T-helper 2 cell treated with Interferon-gamma antibody and Interleukin-4, amounts not matched to agents 5 μg/mL and 100 μg/mL, for 36 hours (primary cell): ENCODE data around the gene RBP4.
A peak's percentile ranks its signal among the peaks of the same experiment; 100 is the strongest.

Experiments used
- DNase-seq: peaks from one replicate; pipeline ENCODE4 v3.0.0; 2021; ENCODE audit warnings: low spot score
- H3K27ac Mint-ChIP-seq: one replicate; pipeline ENCODE4 v1.8.0; 2021; ENCODE audit warnings: mild to moderate bottlenecking, mixed read lengths
- H3K27me3 Mint-ChIP-seq: one replicate; pipeline ENCODE4 v1.8.0; 2021; ENCODE audit warnings: low read depth, mixed read lengths
- H3K36me3 Mint-ChIP-seq: one replicate; pipeline ENCODE4 v1.8.0; 2021; ENCODE audit warnings: low read depth, mixed read lengths
- H3K4me1 Mint-ChIP-seq: one replicate; pipeline ENCODE4 v1.8.0; 2021; ENCODE audit warnings: low read depth, mixed read lengths
- H3K4me3 Mint-ChIP-seq: one replicate; pipeline ENCODE4 v1.8.0; 2022; ENCODE audit warnings: mild to moderate bottlenecking, moderate library complexity, mixed read lengths
- H3K9me3 Mint-ChIP-seq: one replicate; pipeline ENCODE4 v1.8.0; 2021; ENCODE audit warnings: mixed read lengths

Gene RBP4

GRCh38 chr10:93589648-93590562, 11.1 kb downstream of the RBP4 start:
- Mint-ChIP-seq H3K4me1 (no peaks in the 10 kb centered on the region), H3K4me3 (no peak overlapping the region), H3K27ac (no peak overlapping the region), H3K36me3 (no peaks in the 10 kb centered on the region), H3K27me3 (peaks cover 4% of the 10 kb centered on the region), H3K9me3 (no peaks in the 10 kb centered on the region)
- no peak for DNase-seq

- no peak overlapping the region for H3K27ac Mint-ChIP-seq
- H3K9me3 Mint-ChIP-seq, result peaks cover 5% of the 10 kb centered on the region
- H3K4me1 Mint-ChIP-seq, result no peaks in the 10 kb centered on the region
- peaks cover 6% of the 10 kb centered on the region for H3K27me3 Mint-ChIP-seq
- no peaks in the 10 kb centered on the region for H3K36me3 Mint-ChIP-seq
- no peak overlapping the region for H3K4me3 Mint-ChIP-seq
- no peak for DNase-seq
Measured at GRCh38 chr10:93584445-93584844, 16.6 kb downstream of the RBP4 start.

GRCh38 chr10:93580828-93581227, 20.2 kb downstream of the RBP4 start:
- no peak overlapping the region for H3K4me3 Mint-ChIP-seq
- H3K9me3 Mint-ChIP-seq, result peaks cover 5% of the 10 kb centered on the region
- H3K4me1 Mint-ChIP-seq, result no peaks in the 10 kb centered on the region
- no peaks in the 10 kb centered on the region for H3K36me3 Mint-ChIP-seq
- DNase-seq, result no peak
- H3K27ac Mint-ChIP-seq, result no peak overlapping the region
- H3K27me3 Mint-ChIP-seq, result peaks cover 4% of the 10 kb centered on the region

- Mint-ChIP-seq H3K27ac (no peak overlapping the region), H3K36me3 (no peaks in the 10 kb centered on the region), H3K4me1 (no peaks in the 10 kb centered on the region), H3K27me3 (peaks cover 9% of the 10 kb centered on the region), H3K4me3 (no peak overlapping the region), H3K9me3 (peaks cover 5% of the 10 kb centered on the region)
- no peak for DNase-seq
Measured at GRCh38 chr10:93579985-93580711, 20.9 kb downstream of the RBP4 start.

- DNase-seq, result no peak
- Mint-ChIP-seq H3K4me3 (no peak overlapping the region), H3K36me3 (no peaks in the 10 kb centered on the region), H3K4me1 (no peaks in the 10 kb centered on the region), H3K9me3 (peaks cover 5% of the 10 kb centered on the region), H3K27ac (no peak overlapping the region), H3K27me3 (peaks cover 16% of the 10 kb centered on the region)
Measured at GRCh38 chr10:93579089-93579488, 21.9 kb downstream of the RBP4 start.

GRCh38 chr10:93577565-93577964, 23.5 kb downstream of the RBP4 start:
- Mint-ChIP-seq H3K9me3 (peaks cover 5% of the 10 kb centered on the region), H3K4me3 (no peak overlapping the region), H3K4me1 (peaks cover 5% of the 10 kb centered on the region), H3K36me3 (no peaks in the 10 kb centered on the region), H3K27ac (no peak overlapping the region), H3K27me3 (peaks cover 28% of the 10 kb centered on the region)
- no peak for DNase-seq

GRCh38 chr10:93576888-93577287, 24.1 kb downstream of the RBP4 start:
- H3K27me3 Mint-ChIP-seq, result peaks cover 35% of the 10 kb centered on the region
- no peak for DNase-seq
- H3K27ac Mint-ChIP-seq, result no peak overlapping the region
- peaks cover 5% of the 10 kb centered on the region for H3K4me1 Mint-ChIP-seq
- no peak overlapping the region for H3K4me3 Mint-ChIP-seq
- peaks cover 5% of the 10 kb centered on the region for H3K9me3 Mint-ChIP-seq
- no peaks in the 10 kb centered on the region for H3K36me3 Mint-ChIP-seq

GRCh38 chr10:93573924-93574323, 27.1 kb downstream of the RBP4 start:
- Mint-ChIP-seq H3K4me1 (peaks cover 5% of the 10 kb centered on the region), H3K27ac (no peak overlapping the region), H3K27me3 (peaks cover 57% of the 10 kb centered on the region), H3K4me3 (no peak overlapping the region), H3K9me3 (no peaks in the 10 kb centered on the region), H3K36me3 (no peaks in the 10 kb centered on the region)
- no peak for DNase-seq

- Mint-ChIP-seq H3K27ac (no peak overlapping the region), H3K4me3 (no peak overlapping the region), H3K27me3 (peaks cover 61% of the 10 kb centered on the region), H3K4me1 (peaks cover 5% of the 10 kb centered on the region), H3K9me3 (no peaks in the 10 kb centered on the region), H3K36me3 (no peaks in the 10 kb centered on the region)
- DNase-seq, result no peak
Measured at GRCh38 chr10:93573051-93573909, 27.8 kb downstream of the RBP4 start.

- H3K36me3 Mint-ChIP-seq, result no peaks in the 10 kb centered on the region
- peaks cover 5% of the 10 kb centered on the region for H3K4me1 Mint-ChIP-seq
- H3K27ac Mint-ChIP-seq, result no peak overlapping the region
- no peak overlapping the region for H3K4me3 Mint-ChIP-seq
- peaks cover 68% of the 10 kb centered on the region for H3K27me3 Mint-ChIP-seq
- DNase-seq, result no peak
- H3K9me3 Mint-ChIP-seq, result no peaks in the 10 kb centered on the region
Measured at GRCh38 chr10:93572606-93573005, 28.4 kb downstream of the RBP4 start.

- peaks cover 83% of the 10 kb centered on the region for H3K27me3 Mint-ChIP-seq
- no peaks in the 10 kb centered on the region for H3K36me3 Mint-ChIP-seq
- no peak overlapping the region for H3K27ac Mint-ChIP-seq
- H3K4me3 Mint-ChIP-seq, result no peak overlapping the region
- H3K4me1 Mint-ChIP-seq, result peaks cover 5% of the 10 kb centered on the region
- no peaks in the 10 kb centered on the region for H3K9me3 Mint-ChIP-seq
- DNase-seq, result no peak
Measured at GRCh38 chr10:93570383-93570782, 30.7 kb downstream of the RBP4 start.

- Mint-ChIP-seq H3K36me3 (no peaks in the 10 kb centered on the region), H3K4me3 (no peak overlapping the region), H3K27ac (no peak overlapping the region), H3K27me3 (peaks cover 72% of the 10 kb centered on the region), H3K9me3 (no peaks in the 10 kb centered on the region), H3K4me1 (no peaks in the 10 kb centered on the region)
- DNase-seq, result no peak
Measured at GRCh38 chr10:93568105-93568390, 33.0 kb downstream of the RBP4 start.

- Mint-ChIP-seq H3K9me3 (no peaks in the 10 kb centered on the region), H3K27me3 (peaks cover 68% of the 10 kb centered on the region), H3K36me3 (no peaks in the 10 kb centered on the region), H3K4me1 (no peaks in the 10 kb centered on the region), H3K4me3 (peak overlapping the region; percentile 5), H3K27ac (no peak overlapping the region)
- DNase-seq, result no peak
Measured at GRCh38 chr10:93567277-93568104, 33.5 kb downstream of the RBP4 start.
